ENCODE measurements around the gene NDRG4. TPM values are rescaled to one million over a fixed set of nuclear protein-coding genes. Genes with fewer than 3 reads are reported as not detected.

NDRG4 gene
- total RNA-seq, 6 experiments from 2014 or later: 0.76 to 2.9 (median 2.1) TPM

DNA sequence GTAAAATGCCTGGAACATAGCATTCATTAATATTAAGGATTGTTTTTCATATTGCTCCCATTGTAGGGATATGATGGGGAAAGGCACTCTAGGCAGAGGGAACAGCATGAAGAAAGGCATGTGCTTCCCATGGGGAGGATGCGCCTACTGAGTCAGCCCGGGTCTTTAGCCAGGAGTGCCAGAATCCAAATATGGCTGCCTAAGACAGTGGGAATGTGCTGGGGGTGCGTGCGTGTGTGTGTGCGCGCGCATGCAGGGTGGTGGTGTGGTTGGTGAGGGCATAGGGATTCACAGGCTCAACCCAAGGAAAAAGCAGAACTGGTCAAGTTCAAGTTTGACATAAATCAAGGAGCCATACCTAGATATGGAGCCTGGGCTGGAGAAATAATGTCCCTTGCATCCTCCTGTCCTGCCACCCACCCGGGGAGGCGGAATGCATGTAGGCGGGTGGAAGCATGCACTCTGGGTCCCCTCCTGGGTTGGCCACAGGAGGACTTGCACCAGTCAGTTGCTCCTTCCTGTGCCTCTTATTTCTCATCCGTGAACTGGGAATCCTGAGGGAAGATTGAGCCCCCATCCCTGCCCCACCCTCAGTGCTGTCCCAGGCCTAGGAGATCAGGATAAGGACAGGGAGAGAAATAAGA, 18.6 kb upstream of the NDRG4 start:
- Histone ChIP-seq H3K27me3 (no peaks in the 10 kb centered on the region), H3K4me3 (no peak overlapping the region), H3K4me1 (no peaks in the 10 kb centered on the region), H3K27ac (no peak overlapping the region), H3K36me3 (no peaks in the 10 kb centered on the region), H3K9me3 (no peaks in the 10 kb centered on the region)
- DNase-seq (no peak), ATAC-seq (no peak)
- TF ChIP-seq, protein P1, sequence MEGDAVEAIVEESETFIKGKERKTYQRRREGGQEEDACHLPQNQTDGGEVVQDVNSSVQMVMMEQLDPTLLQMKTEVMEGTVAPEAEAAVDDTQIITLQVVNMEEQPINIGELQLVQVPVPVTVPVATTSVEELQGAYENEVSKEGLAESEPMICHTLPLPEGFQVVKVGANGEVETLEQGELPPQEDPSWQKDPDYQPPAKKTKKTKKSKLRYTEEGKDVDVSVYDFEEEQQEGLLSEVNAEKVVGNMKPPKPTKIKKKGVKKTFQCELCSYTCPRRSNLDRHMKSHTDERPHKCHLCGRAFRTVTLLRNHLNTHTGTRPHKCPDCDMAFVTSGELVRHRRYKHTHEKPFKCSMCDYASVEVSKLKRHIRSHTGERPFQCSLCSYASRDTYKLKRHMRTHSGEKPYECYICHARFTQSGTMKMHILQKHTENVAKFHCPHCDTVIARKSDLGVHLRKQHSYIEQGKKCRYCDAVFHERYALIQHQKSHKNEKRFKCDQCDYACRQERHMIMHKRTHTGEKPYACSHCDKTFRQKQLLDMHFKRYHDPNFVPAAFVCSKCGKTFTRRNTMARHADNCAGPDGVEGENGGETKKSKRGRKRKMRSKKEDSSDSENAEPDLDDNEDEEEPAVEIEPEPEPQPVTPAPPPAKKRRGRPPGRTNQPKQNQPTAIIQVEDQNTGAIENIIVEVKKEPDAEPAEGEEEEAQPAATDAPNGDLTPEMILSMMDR (IDR thresholded peaks at IDR 0.05): no peak
- no peak for TF ChIP-seq POLR2A (IDR thresholded peaks at IDR 0.05)
- intact Hi-C loops (cut with DNase I): loop anchor here in 1 of 2 donors (5.0 kb wide), 1 partner anchor 144 kb away; no protein-coding TSS in a partner anchor
- WGBS (ENCODE audit: insufficient coverage, low coverage, low lambda C conversion rate, missing lambda C conversion rate): 85% methylated on average over 6 of the region's 11 CpGs

GRCh38 chr16:58481931-58482330, 18.0 kb upstream of the NDRG4 start:
- Histone ChIP-seq H3K4me1 (no peaks in the 10 kb centered on the region), H3K36me3 (no peaks in the 10 kb centered on the region), H3K27ac (no peak overlapping the region), H3K9me3 (no peaks in the 10 kb centered on the region), H3K27me3 (no peaks in the 10 kb centered on the region), H3K4me3 (no peak overlapping the region)
- intact Hi-C loops (cut with DNase I): loop anchor here in 1 of 2 donors (5.0 kb wide), 1 partner anchor 145 kb away; no protein-coding TSS in a partner anchor
- WGBS (ENCODE audit: insufficient coverage, low coverage, low lambda C conversion rate, missing lambda C conversion rate): 63% methylated on average over 5 of the region's 8 CpGs
- TF ChIP-seq POLR2A (IDR thresholded peaks at IDR 0.05): no peak
- TF ChIP-seq, protein P1 (IDR thresholded peaks at IDR 0.05): no peak
- peak in 1 of 4 donors; percentile 24 for ATAC-seq
- DNase-seq: no peak

GRCh38 chr16:58485184-58485887, 14.6 kb upstream of the NDRG4 start:
- DNase-seq (no peak), ATAC-seq (no peak)
- H3K27me3 ChIP-seq: no peaks in the 10 kb centered on the region
- TF ChIP-seq, protein P1 (IDR thresholded peaks at IDR 0.05): no peak
- no peak for TF ChIP-seq POLR2A (IDR thresholded peaks at IDR 0.05)
- no peak overlapping the region for H3K27ac ChIP-seq
- 53% methylated on average over 8 of the region's 11 CpGs for WGBS (ENCODE audit: insufficient coverage, low coverage, low lambda C conversion rate, missing lambda C conversion rate)
- no peaks in the 10 kb centered on the region for H3K9me3 ChIP-seq
- peaks cover 0 to 6% (median 0%) of the 10 kb centered on the region in 4 donors for H3K4me1 ChIP-seq
- no peak overlapping the region for H3K4me3 ChIP-seq
- H3K36me3 ChIP-seq: no peaks in the 10 kb centered on the region
- intact Hi-C loops (cut with DNase I): loop anchor here in 1 of 2 donors (5.0 kb wide), 1 partner anchor 148 kb away; no protein-coding TSS in a partner anchor

DNA sequence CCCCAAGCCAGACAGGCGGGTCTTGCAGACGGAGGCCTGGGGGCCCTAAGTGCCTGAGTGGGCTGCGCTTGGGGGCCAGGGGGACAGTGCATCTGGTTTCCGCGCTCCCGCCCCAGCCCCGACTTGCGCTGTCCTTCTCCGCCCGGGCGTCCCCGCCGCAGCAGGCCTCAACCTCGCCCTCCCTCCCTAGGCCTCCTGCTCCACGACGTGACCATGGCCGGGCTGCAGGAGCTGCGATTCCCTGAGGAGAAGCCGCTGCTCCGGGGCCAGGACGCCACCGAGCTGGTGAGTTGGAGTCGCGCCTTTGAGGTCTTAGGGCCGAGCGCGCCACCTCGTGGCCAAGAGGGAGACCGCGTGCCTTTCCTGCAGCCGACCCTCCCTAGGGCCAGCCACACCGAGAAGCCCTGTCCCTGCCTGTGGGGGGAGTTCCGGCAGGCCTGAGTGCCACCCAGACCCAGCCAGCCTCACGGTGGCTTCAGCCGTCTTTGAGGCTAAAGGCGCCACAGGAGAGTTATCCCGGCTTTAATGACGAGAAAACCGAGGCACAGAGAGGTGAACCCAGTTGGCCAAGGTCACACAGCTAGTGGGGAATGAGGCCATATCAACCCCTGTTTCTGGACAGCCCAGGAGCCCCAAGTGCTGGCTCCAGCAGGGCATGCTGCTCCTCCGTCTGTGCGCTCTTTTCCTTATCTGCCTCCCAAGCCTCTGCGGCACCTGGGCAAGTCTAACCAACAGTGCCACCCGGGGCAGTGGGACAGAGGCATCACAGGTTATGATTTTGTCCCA, 12.2 kb upstream of the NDRG4 start:
- Histone ChIP-seq H3K4me1 (peaks cover 0 to 6% (median 0%) of the 10 kb centered on the region in 4 donors), H3K4me3 (no peak overlapping the region), H3K9me3 (no peaks in the 10 kb centered on the region), H3K27me3 (no peaks in the 10 kb centered on the region), H3K27ac (no peak overlapping the region), H3K36me3 (no peaks in the 10 kb centered on the region)
- TF ChIP-seq POLR2A (IDR thresholded peaks at IDR 0.05): no peak
- TF ChIP-seq, protein P1 (IDR thresholded peaks at IDR 0.05): peak; percentile 82 to 91 (median 90)
- WGBS (ENCODE audit: insufficient coverage, low coverage, low lambda C conversion rate, missing lambda C conversion rate): 25% methylated on average over 19 of the region's 43 CpGs
- peak; percentile 82 to 86 (median 83) for DNase-seq
- intact Hi-C loops (cut with DNase I): loop anchor here in 1 of 2 donors (5.0 kb wide), 1 partner anchor 150 kb away; no protein-coding TSS in a partner anchor
- ATAC-seq: peak; percentile 94 to 99 (median 98)
